A549 treated with CORT108297 at 1 μM for 4 hours (cell line): Measurements from ENCODE around the gene ABCB7. TPM values are rescaled to one million over a fixed set of nuclear protein-coding genes. Genes with fewer than 3 reads are reported as not detected.

ENCODE experiments used
- total RNA-seq: library from RNA; stranded (reverse); fragments of 200-300 nt; extraction: Qiagen RNA extraction; gene quantifications from 5 replicates; pipeline ENCODE4 v1.2.3, GENCODE V29; 2022

The ABCB7 gene
- total RNA-seq, result 14.5 to 15.8 TPM (median 15.5 TPM) in 5 replicates

DNA sequence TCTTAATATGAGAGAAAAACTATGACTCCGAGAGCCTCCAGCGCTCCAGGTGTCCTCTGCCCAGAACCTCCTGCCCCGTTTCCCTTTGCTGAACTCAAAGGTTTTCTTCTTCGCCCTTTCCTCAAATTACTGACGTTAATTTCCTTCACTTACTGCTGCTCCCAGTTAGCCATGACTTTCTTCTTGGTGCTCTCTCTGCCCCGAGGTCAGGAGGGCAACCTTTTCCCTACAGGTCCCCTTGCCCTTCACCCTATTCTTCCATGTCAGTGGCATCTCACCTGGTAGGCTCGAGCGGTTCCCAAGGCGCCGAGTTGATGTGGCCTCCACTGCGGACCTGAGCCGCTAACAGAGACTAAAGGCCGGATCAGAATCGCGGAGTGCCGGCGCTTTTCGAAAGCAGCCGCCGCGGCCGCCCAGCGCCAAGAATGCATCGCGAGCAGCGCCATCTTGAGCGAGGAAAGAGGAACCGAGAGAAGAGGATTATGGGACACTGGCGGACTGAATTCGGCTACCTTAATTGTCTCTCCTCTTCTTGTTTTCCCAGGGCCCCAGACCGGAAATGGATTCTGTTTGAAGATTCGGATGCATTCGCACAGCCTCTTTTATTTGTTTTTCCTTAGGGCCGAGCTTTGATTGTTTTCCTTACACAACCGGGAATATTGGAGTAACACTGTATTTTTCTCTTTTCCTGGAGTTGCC, at the start of gene ABCB7:
TSS of gene ABCB7 (minus strand) at position 457 of the 699 bp plus-strand sequence. CDS start at position 446, 11 bp downstream.

Other genes starting within 250 kb of the ABCB7 start
- gene NEXMIF, start 230.8 kb downstream of the ABCB7 start, total RNA-seq, result 0.01 TPM in 2 of 5 replicates, not detected in the others
- 7.0 to 10.7 TPM (median 9.1 TPM) in 5 replicates for gene UPRT, start 117.8 kb upstream of the ABCB7 start, total RNA-seq